HG02973 (cell line): ENCODE measurements around the gene PTPRF.

Experiments
- ATAC-seq: cut with Tn5 transposase; IDR thresholded peaks from one replicate; pipeline ENCODE4 v1.9.1; 2021; ENCODE audit warnings: moderate library complexity; ENCODE audit not compliant: unreplicated experiment

PTPRF gene

DNA sequence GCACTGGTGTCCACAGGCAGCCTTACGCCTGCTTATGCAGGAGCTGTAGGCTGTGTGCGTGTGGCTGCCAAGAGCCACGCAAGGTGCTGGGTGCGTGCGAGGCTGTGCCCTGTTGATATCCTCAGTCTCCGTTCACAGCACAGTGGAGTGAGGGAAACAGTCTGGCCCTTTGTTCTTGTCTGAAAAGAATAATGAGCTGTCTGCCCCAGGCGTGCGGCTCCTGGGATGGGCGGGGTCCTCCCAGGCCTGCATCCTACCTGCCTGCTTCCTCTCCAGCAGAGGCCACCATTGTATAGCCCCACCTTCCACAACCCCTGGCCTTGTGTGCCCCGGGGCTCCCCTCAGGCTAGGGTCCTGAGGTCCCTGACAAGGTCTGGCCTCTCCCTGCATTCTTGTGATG is 72.3 kb downstream of the PTPRF start:
- no peak for ATAC-seq

DNA sequence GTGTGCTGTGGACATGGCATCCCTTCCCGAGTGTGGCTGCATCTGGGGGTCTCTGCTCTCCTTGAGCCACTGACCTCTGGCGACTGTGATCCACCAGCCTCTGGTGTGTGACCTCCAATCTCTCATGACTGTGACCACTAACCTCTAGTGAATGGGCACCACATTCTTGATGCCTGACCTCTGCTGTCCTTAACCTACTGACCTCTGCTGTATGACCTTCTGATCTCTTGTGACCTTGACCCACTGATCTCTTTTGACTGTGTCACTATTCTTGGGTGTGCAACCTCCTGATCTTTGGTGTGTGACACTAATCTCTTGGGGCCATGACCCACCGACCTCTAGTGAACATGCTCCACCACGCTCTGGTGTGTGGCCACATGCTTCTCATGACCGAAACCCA is 73.5 kb downstream of the PTPRF start:
- no peak for ATAC-seq

GRCh38 chr1:43605157-43605556 is 74.5 kb downstream of the PTPRF start:
- no peak for ATAC-seq

GRCh38 chr1:43605766-43606165 is 75.1 kb downstream of the PTPRF start:
- no peak for ATAC-seq

- ATAC-seq: no peak
These were observed 75.9 kb downstream of the PTPRF start for GRCh38 chr1:43606624-43607023.

- no peak for ATAC-seq
These were observed 78.1 kb downstream of the PTPRF start for GRCh38 chr1:43608827-43609226.

DNA sequence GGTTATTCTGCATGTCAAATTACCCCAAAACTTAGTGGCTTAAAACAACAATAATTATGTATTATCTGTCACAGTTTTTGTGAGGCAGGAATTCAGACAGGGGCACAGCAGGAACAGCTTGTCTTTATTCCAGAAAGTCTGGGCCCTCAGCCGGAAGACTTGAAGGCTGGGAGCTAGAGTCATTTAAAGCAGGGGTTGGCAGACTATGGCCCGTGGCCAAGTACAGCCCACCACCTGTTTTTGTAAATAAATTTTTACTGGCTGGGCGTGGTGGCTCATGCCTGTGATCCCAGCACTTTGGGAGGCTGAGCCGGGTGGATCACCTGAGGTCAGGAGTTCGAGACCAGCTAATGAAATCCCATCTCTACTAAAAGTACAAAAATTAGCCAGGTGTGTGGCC is 79.7 kb downstream of the PTPRF start:
- ATAC-seq: no peak

DNA sequence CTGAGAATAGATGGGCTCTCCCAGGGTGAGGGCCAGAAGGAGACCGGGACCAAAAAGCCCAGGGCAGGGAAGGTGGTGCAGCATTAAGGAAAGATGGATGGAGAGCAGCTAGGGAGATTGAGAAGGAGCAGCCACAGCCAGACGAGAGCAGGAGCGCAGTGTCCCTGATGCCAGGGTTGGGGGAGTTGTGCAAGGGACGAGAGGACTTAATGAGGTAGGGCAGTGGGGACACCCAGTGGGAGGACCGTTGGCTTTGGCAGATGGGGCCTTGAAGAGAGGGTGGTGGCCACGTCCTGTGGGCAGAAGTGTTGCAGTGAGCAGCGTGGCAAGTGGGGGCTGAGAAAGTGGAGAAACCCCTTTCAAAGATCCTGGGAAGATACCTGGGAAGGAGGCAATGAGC is 81.3 kb downstream of the PTPRF start:
- no peak for ATAC-seq

GRCh38 chr1:43612406-43612805 is 81.7 kb downstream of the PTPRF start:
- no peak for ATAC-seq

GRCh38 chr1:43613075-43613942 is 82.6 kb downstream of the PTPRF start:
- ATAC-seq: no peak

DNA sequence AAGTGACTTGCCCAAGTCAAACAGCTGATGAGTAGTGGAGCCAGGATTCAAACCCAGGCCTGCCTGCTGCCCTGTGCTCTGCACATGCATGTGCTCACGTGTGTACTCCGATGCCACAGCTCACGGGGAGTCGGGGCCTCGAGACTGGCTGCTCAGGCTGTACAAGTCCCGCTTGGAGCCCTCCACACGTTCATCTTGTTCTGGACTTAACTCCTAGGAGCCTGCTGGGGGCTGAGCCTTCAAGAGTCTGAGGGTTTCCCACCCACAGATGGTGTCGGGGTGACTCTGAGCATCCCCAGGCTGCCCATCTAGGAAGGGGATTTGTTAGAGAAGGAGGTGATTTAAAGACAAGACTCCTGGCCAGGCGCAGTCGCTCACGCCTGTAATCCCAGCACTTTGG is 83.5 kb downstream of the PTPRF start:
- no peak for ATAC-seq

- ATAC-seq: no peak
These were observed 84.2 kb downstream of the PTPRF start for GRCh38 chr1:43614891-43615290.

- no peak for ATAC-seq
These were observed 85.7 kb downstream of the PTPRF start for GRCh38 chr1:43616383-43616782.

DNA sequence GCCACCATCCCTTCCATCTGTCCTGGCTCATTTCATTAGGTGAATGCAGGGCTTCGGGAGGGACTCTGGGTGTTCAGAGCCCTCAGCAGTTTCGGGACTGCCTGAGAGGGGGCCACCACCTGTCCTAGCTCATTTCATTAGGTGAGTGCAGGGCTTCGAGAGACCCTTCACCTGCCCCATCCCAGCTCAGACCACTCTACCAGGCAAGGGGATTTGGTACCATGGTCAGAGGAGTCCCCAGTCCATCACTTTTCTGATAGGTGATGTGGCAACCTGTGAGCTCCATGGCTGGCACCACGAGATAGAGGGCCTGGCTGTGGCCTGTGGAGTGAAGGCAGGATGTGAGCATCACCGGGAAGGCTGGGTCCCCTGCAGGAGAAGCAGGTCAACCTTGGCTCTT is 86.3 kb downstream of the PTPRF start:
- no peak for ATAC-seq

DNA sequence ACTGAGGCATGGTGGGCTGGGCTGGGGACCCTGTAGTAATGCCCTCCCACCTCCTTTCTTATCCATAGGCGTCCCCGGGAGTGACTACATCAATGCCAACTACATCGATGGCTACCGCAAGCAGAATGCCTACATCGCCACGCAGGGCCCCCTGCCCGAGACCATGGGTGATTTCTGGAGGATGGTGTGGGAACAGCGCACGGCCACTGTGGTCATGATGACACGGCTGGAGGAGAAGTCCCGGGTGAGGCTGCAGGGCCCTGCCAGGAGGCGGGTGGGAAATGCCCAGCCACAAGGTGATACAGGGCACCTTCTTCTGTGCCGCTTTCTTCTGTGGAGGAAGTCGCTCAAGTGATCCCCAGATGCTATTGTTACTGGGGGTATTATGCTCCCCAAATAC is 87.0 kb downstream of the PTPRF start:
- ATAC-seq: no peak

GRCh38 chr1:43618521-43619313 is 88.0 kb downstream of the PTPRF start:
- no peak for ATAC-seq

GRCh38 chr1:43619314-43619790 is 88.7 kb downstream of the PTPRF start:
- ATAC-seq: no peak

GRCh38 chr1:43619996-43620920 is 89.6 kb downstream of the PTPRF start:
- ATAC-seq: no peak

GRCh38 chr1:43620956-43621355 is 90.3 kb downstream of the PTPRF start:
- no peak for ATAC-seq

- no peak for ATAC-seq
These were observed 90.7 kb downstream of the PTPRF start for GRCh38 chr1:43621386-43621785.

- no peak for ATAC-seq
These were observed 91.2 kb downstream of the PTPRF start for GRCh38 chr1:43621861-43622260.
